HEK293 (cell line): ENCODE data around the gene HRH2.

Experiments used
- CTCF ChIA-PET: fragments of 350-600 bp; formaldehyde crosslinking; extraction: SDS; loops from one replicate; lab custom pipeline; 2021; ENCODE audit warnings: antibody characterized with exemption; lab: Yijun Ruan, JAX
- POLR2A ChIA-PET: fragments of 300-600 bp; formaldehyde crosslinking; extraction: SDS; loops from one replicate; lab custom pipeline; 2020; ENCODE audit warnings: antibody characterized with exemption, inconsistent platforms; lab: Yijun Ruan, JAX
- H3K27ac ChIP-seq: fragments of 200-500 bp; sonication (Bioruptor generic); 2 replicates; pipeline ENCODE4 v1.5.1; 2014; ENCODE audit warnings: low read depth, low read length, control low read depth, inconsistent platforms; ENCODE audit errors: extremely low read depth
- H3K36me3 ChIP-seq, 2 experiments: fragments of 200-500 bp in 1 of 2; sonication (Bioruptor generic) in 1 of 2; 1 replicate in 1 of 2; 2 replicates in 1 of 2; pipeline ENCODE4 v1.5.1; 2014 to 2017; ENCODE audit warnings: inconsistent platforms in 2 of 2, low read length in 2 of 2; ENCODE audit not compliant: control insufficient read depth in 2 of 2, insufficient read depth in 1 of 2
- H3K4me1 ChIP-seq: fragments of 200-500 bp; sonication (Bioruptor generic); 2 replicates; pipeline ENCODE4 v1.5.1; 2014; ENCODE audit warnings: mild to moderate bottlenecking, low read length, inconsistent platforms; ENCODE audit not compliant: control insufficient read depth, insufficient read depth
- H3K4me3 ChIP-seq: 2 replicates; pipeline ENCODE4 v1.5.1; 2011; ENCODE audit warnings: low read depth, mild to moderate bottlenecking, control low read depth, low read length, moderate library complexity
- H3K9me3 ChIP-seq: fragments of 200-500 bp; sonication (Bioruptor generic); 2 replicates; pipeline ENCODE4 v1.5.1; 2014; ENCODE audit warnings: low read depth, low read length, inconsistent platforms; ENCODE audit not compliant: control insufficient read depth, insufficient read depth
- KLF9 ChIP-seq: fragments of 450-650 bp; formaldehyde crosslinking; IDR thresholded peaks from 2 replicates; pipeline ENCODE4 v1.5.1; 2016; ENCODE audit warnings: missing biosample characterization, missing genetic modification characterization, low read depth
- SALL2 ChIP-seq: fragments of 450-650 bp; formaldehyde crosslinking; IDR thresholded peaks from 2 replicates; pipeline ENCODE4 v1.5.0; 2017; ENCODE audit warnings: missing biosample characterization, mild to moderate bottlenecking, missing genetic modification characterization, borderline replicate concordance
- SCRT2 ChIP-seq: fragments of 450-650 bp; formaldehyde crosslinking; IDR thresholded peaks from 2 replicates; pipeline ENCODE4 v1.5.1; 2016; ENCODE audit warnings: missing biosample characterization, missing genetic modification characterization
- TCF7L2 ChIP-seq: IDR thresholded peaks from 2 replicates; pipeline ENCODE4 v1.6.1; 2011; ENCODE audit warnings: low read depth, mild to moderate bottlenecking, inconsistent platforms, low read length, moderate library complexity, borderline replicate concordance
- WT1 ChIP-seq: fragments of 450-650 bp; formaldehyde crosslinking; IDR thresholded peaks from 2 replicates; pipeline ENCODE4 v1.5.1; 2016; ENCODE audit warnings: missing biosample characterization, missing genetic modification characterization
- YY1 ChIP-seq: fragments of 450-650 bp; formaldehyde crosslinking; IDR thresholded peaks from 2 replicates; pipeline ENCODE4 v1.5.1; 2018; ENCODE audit warnings: missing biosample characterization, missing genetic modification characterization
- ZBTB1 ChIP-seq: fragments of 450-650 bp; formaldehyde crosslinking; IDR thresholded peaks from 2 replicates; pipeline ENCODE4 v1.5.1; 2016; ENCODE audit warnings: missing biosample characterization, missing genetic modification characterization
- ZFP37 ChIP-seq: fragments of 450-650 bp; formaldehyde crosslinking; IDR thresholded peaks from 2 replicates; pipeline ENCODE4 v1.5.1; 2016; ENCODE audit warnings: missing biosample characterization, missing genetic modification characterization
- ZFP41 ChIP-seq: fragments of 450-650 bp; formaldehyde crosslinking; IDR thresholded peaks from 2 replicates; pipeline ENCODE4 v1.5.1; 2016; ENCODE audit warnings: missing biosample characterization, missing genetic modification characterization, borderline replicate concordance
- ZNF112 ChIP-seq: fragments of 450-650 bp; formaldehyde crosslinking; IDR thresholded peaks from 2 replicates; pipeline ENCODE4 v1.5.0; 2017; ENCODE audit warnings: missing biosample characterization, missing genetic modification characterization
- ZNF169 ChIP-seq: fragments of 450-650 bp; formaldehyde crosslinking; IDR thresholded peaks from 2 replicates; pipeline ENCODE4 v1.5.1; 2016; ENCODE audit warnings: missing biosample characterization, missing genetic modification characterization
- ZNF174 ChIP-seq: fragments of 450-650 bp; formaldehyde crosslinking; IDR thresholded peaks from 2 replicates; pipeline ENCODE4 v1.5.0; 2017; ENCODE audit warnings: missing biosample characterization, mild to moderate bottlenecking, missing genetic modification characterization
- ZNF350 ChIP-seq: fragments of 450-650 bp; formaldehyde crosslinking; IDR thresholded peaks from 2 replicates; pipeline ENCODE4 v1.5.0; 2017; ENCODE audit warnings: missing biosample characterization, mild to moderate bottlenecking, missing genetic modification characterization
- ZNF394 ChIP-seq: fragments of 450-650 bp; formaldehyde crosslinking; IDR thresholded peaks from 2 replicates; pipeline ENCODE4 v1.5.1; 2016; ENCODE audit warnings: missing biosample characterization, missing genetic modification characterization, mild to moderate bottlenecking, moderate library complexity, borderline replicate concordance
- ZNF48 ChIP-seq: fragments of 450-650 bp; formaldehyde crosslinking; IDR thresholded peaks from 2 replicates; pipeline ENCODE4 v1.5.1; 2016; ENCODE audit warnings: missing biosample characterization, missing genetic modification characterization
- ZNF521 ChIP-seq: fragments of 450-650 bp; formaldehyde crosslinking; IDR thresholded peaks from 2 replicates; pipeline ENCODE4 v1.5.1; 2017; ENCODE audit warnings: missing biosample characterization, mild to moderate bottlenecking, missing genetic modification characterization
- ZNF585B ChIP-seq: fragments of 450-650 bp; formaldehyde crosslinking; IDR thresholded peaks from 2 replicates; pipeline ENCODE4 v1.5.1; 2016; ENCODE audit warnings: missing biosample characterization, missing genetic modification characterization
- ZNF623 ChIP-seq: fragments of 450-650 bp; formaldehyde crosslinking; IDR thresholded peaks from 2 replicates; pipeline ENCODE4 v1.5.1; 2016; ENCODE audit warnings: missing biosample characterization, missing genetic modification characterization
- ZNF707 ChIP-seq: fragments of 450-650 bp; formaldehyde crosslinking; IDR thresholded peaks from 2 replicates; pipeline ENCODE4 v1.5.1; 2016; ENCODE audit warnings: missing biosample characterization, missing genetic modification characterization
- ZSCAN16 ChIP-seq: fragments of 450-650 bp; formaldehyde crosslinking; IDR thresholded peaks from 2 replicates; pipeline ENCODE4 v1.5.1; 2016; ENCODE audit warnings: missing biosample characterization, missing genetic modification characterization
- TF ChIP-seq, protein P1 (sequence below): fragments of 450-650 bp; formaldehyde crosslinking; optimal IDR thresholded peaks from 2 replicates; pipeline ENCODE3; 2016; ENCODE audit warnings: missing biosample characterization, mild to moderate bottlenecking, missing genetic modification characterization
- TF ChIP-seq, protein P2 (sequence below): fragments of 450-650 bp; formaldehyde crosslinking; IDR thresholded peaks from 2 replicates; pipeline ENCODE4 v1.5.1; 2016; ENCODE audit warnings: missing biosample characterization, missing genetic modification characterization
- TF ChIP-seq, protein P3 (sequence below): fragments of 450-650 bp; formaldehyde crosslinking; IDR thresholded peaks from 2 replicates; pipeline ENCODE4 v1.5.1; 2017; ENCODE audit warnings: missing biosample characterization, missing genetic modification characterization
- TF ChIP-seq, protein P4 (sequence below): fragments of 450-650 bp; formaldehyde crosslinking; IDR thresholded peaks from 2 replicates; pipeline ENCODE4 v1.5.1; 2016; ENCODE audit warnings: missing biosample characterization, missing genetic modification characterization

The HRH2 gene

DNA sequence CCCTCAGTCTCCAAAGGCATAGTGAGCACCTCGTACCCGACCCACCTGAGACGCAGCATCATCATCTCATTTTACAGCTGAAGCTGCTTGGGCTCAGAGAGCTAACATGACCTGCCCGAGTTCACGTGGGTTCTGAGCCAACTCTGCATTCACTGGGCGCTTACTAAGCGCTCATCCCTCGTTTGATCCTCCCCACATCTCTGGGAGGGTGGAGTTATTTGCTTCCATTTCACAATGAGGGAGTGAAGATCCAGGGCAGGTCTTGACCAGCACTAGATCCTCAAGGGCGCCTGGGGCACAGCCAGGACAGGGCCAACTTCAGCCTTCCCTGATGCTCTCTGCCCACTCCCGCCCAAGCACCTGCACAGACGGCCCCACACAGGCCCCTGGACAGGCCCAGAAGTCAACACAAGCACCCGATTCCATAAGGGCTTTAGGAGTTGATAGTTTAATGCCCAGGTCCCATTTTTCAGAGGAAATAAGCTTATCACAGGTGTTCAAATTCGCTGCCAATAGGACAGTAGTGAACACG lies 80.8 kb downstream of the HRH2 start:
- H3K9me3 ChIP-seq, result no peaks in the 10 kb centered on the region
- POLR2A ChIA-PET, result no interaction called here
- H3K27ac ChIP-seq, result no peak overlapping the region
- no peaks in the 10 kb centered on the region for H3K36me3 ChIP-seq
- CTCF ChIA-PET, result interaction anchor here (0.5 to 1.5 kb wide), 2 partner anchors 9 to 20 kb away, joined by 3 to 4 read pairs; no protein-coding TSS in a partner anchor
- H3K4me1 ChIP-seq, result no peaks in the 10 kb centered on the region
- TF ChIP-seq, protein P1, sequence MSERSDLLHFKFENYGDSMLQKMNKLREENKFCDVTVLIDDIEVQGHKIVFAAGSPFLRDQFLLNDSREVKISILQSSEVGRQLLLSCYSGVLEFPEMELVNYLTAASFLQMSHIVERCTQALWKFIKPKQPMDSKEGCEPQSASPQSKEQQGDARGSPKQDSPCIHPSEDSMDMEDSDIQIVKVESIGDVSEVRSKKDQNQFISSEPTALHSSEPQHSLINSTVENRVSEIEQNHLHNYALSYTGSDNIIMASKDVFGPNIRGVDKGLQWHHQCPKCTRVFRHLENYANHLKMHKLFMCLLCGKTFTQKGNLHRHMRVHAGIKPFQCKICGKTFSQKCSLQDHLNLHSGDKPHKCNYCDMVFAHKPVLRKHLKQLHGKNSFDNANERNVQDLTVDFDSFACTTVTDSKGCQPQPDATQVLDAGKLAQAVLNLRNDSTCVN, result no peak
- TF ChIP-seq ZNF623 (tag by site-specific recombination) (no peak), ZNF112 (no peak), ZNF585B (no peak)
- TF ChIP-seq, all 188 proteins: peak for 0
- H3K4me3 ChIP-seq, result no peak overlapping the region

DNA sequence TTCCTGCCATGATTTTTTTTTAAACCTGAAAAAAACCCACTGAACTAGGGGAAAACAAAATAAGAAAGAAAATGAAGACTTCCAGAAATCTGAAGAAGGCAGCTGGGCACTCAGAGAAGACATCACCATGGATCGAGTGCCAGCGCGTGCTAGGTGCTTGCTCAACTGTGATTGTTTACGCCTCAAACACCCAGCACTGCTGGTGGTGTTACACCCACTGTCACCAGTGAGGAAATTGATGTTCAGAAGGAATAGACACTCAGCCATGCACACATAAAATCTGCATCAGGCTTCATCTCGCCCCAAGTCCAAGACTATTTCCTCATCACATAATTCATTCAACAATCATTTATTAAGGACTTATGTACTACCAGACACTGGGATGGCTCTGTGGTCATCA lies 82.1 kb downstream of the HRH2 start:
- ChIA-PET POLR2A (no interaction called here), CTCF (interaction anchor here (4.0 kb wide), 1 partner anchor 10 kb away, joined by 15 read pairs; no protein-coding TSS in a partner anchor)
- TF ChIP-seq, protein P2, sequence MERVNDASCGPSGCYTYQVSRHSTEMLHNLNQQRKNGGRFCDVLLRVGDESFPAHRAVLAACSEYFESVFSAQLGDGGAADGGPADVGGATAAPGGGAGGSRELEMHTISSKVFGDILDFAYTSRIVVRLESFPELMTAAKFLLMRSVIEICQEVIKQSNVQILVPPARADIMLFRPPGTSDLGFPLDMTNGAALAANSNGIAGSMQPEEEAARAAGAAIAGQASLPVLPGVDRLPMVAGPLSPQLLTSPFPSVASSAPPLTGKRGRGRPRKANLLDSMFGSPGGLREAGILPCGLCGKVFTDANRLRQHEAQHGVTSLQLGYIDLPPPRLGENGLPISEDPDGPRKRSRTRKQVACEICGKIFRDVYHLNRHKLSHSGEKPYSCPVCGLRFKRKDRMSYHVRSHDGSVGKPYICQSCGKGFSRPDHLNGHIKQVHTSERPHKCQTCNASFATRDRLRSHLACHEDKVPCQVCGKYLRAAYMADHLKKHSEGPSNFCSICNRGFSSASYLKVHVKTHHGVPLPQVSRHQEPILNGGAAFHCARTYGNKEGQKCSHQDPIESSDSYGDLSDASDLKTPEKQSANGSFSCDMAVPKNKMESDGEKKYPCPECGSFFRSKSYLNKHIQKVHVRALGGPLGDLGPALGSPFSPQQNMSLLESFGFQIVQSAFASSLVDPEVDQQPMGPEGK (tag by site-specific recombination), result no peak
- no peak for TF ChIP-seq TCF7L2
- no peak for TF ChIP-seq SALL2 (tag by site-specific recombination)
- no peak for TF ChIP-seq WT1 (tag by site-specific recombination)
- no peak for TF ChIP-seq ZNF48
- no peak for TF ChIP-seq ZNF350
- no peak for TF ChIP-seq ZNF707
- no peak for TF ChIP-seq SCRT2 (tag by site-specific recombination)
- no peak for TF ChIP-seq ZBTB1 (tag by site-specific recombination)
- TF ChIP-seq ZSCAN16, result no peak
- TF ChIP-seq ZNF394, result no peak
- TF ChIP-seq ZNF169, result no peak
- TF ChIP-seq, protein P3, sequence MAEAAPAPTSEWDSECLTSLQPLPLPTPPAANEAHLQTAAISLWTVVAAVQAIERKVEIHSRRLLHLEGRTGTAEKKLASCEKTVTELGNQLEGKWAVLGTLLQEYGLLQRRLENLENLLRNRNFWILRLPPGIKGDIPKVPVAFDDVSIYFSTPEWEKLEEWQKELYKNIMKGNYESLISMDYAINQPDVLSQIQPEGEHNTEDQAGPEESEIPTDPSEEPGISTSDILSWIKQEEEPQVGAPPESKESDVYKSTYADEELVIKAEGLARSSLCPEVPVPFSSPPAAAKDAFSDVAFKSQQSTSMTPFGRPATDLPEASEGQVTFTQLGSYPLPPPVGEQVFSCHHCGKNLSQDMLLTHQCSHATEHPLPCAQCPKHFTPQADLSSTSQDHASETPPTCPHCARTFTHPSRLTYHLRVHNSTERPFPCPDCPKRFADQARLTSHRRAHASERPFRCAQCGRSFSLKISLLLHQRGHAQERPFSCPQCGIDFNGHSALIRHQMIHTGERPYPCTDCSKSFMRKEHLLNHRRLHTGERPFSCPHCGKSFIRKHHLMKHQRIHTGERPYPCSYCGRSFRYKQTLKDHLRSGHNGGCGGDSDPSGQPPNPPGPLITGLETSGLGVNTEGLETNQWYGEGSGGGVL (tag by site-specific recombination), result no peak
- TF ChIP-seq ZNF521 (tag by site-specific recombination), result no peak
- no peak for TF ChIP-seq YY1 (tag by site-specific recombination)
- TF ChIP-seq, protein P4, sequence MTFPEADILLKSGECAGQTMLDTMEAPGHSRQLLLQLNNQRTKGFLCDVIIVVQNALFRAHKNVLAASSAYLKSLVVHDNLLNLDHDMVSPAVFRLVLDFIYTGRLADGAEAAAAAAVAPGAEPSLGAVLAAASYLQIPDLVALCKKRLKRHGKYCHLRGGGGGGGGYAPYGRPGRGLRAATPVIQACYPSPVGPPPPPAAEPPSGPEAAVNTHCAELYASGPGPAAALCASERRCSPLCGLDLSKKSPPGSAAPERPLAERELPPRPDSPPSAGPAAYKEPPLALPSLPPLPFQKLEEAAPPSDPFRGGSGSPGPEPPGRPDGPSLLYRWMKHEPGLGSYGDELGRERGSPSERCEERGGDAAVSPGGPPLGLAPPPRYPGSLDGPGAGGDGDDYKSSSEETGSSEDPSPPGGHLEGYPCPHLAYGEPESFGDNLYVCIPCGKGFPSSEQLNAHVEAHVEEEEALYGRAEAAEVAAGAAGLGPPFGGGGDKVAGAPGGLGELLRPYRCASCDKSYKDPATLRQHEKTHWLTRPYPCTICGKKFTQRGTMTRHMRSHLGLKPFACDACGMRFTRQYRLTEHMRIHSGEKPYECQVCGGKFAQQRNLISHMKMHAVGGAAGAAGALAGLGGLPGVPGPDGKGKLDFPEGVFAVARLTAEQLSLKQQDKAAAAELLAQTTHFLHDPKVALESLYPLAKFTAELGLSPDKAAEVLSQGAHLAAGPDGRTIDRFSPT (tag by site-specific recombination), result no peak
- no peak for TF ChIP-seq ZFP41 (tag by site-specific recombination)
- TF ChIP-seq ZNF174 (tag by site-specific recombination), result no peak
- TF ChIP-seq ZFP37 (tag by site-specific recombination), result no peak
- TF ChIP-seq KLF9 (tag by site-specific recombination), result no peak
- H3K4me3 ChIP-seq, result no peak overlapping the region
- no peak overlapping the region for H3K27ac ChIP-seq
- H3K36me3 ChIP-seq, result no peaks in the 10 kb centered on the region
- no peaks in the 10 kb centered on the region for H3K9me3 ChIP-seq
- H3K4me1 ChIP-seq, result no peaks in the 10 kb centered on the region
